Mesodermal cell (in vitro differentiated cells): ENCODE data around the gene MC1R.
A peak's percentile ranks its signal among the peaks of the same experiment; 100 is the strongest.

ENCODE experiments used
- H3K27ac ChIP-seq: 2 replicates; pipeline ENCODE4 v1.7.0; 2013; ENCODE audit warnings: mild to moderate bottlenecking, low read depth, low read length, moderate library complexity; ENCODE audit not compliant: severe bottlenecking
- H3K36me3 ChIP-seq: 2 replicates; pipeline ENCODE4 v1.7.1; 2013; ENCODE audit warnings: mild to moderate bottlenecking, low read length, moderate library complexity; ENCODE audit not compliant: control insufficient read depth, insufficient read depth
- H3K4me1 ChIP-seq: one replicate; pipeline ENCODE4 v1.7.1; 2013; ENCODE audit warnings: mild to moderate bottlenecking, low read length; ENCODE audit not compliant: insufficient read depth, control insufficient read depth, poor library complexity, severe bottlenecking
- H3K4me3 ChIP-seq: 2 replicates; pipeline ENCODE4 v1.7.0; 2013; ENCODE audit warnings: low read length, control low read depth, mild to moderate bottlenecking; ENCODE audit not compliant: insufficient read depth, poor library complexity, severe bottlenecking; ENCODE audit errors: extremely low read depth
- H3K9me3 ChIP-seq: 2 replicates; pipeline ENCODE4 v1.7.1; 2013; ENCODE audit warnings: mild to moderate bottlenecking, low read length, moderate library complexity; ENCODE audit not compliant: control insufficient read depth
- WGBS, 2 experiments: methylation state at CpG; one replicate each; pipeline ENCODE4 v1.1.5; 2013; ENCODE audit warnings: missing lambda C conversion rate in 2 of 2; ENCODE audit not compliant: insufficient coverage in 2 of 2; 5-methylcytosine and 5-hydroxymethylcytosine counted together

The MC1R gene

DNA sequence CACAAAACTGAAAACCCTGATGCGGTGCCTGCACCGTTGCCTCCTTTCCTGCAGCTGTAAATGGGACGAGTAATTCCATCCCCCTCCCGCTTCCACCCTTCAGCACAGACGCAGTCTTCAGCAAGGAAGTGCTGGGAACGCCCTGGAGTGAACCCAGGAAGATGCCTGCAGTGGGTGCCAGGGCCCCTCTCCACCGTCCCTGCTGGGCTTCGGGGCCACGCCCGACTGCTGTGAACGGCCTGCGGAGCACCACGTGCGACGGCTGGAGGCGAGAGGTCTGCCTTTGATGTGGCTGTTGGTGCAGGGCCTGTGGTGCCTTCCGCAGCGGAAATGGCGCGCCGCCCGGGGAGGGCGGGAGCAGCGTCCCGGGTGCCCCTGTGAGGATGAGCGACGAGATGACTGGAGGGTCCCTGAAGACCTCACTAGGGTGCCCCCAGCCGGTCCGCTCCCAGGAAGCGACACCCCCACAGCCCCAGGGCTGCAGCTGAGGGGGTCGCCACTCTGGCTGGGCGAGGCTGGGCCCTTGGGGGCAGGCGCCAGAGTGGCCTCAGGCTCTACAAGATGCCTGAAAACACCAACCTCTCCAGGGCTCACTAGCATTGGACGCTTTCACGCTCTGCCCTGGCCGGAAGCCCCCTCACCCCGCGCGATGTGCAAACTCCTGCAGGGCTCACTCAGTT is 749 bp upstream of the MC1R start:
- Histone ChIP-seq H3K36me3 (peaks cover 4% of the 10 kb centered on the region), H3K4me3 (peak overlapping the region; percentile 31), H3K4me1 (peaks cover 27% of the 10 kb centered on the region), H3K27ac (peak overlapping the region; percentile 72), H3K9me3 (no peaks in the 10 kb centered on the region)
- WGBS, 2 experiments: 4 to 5% methylated on average over 25 to 27 of the region's 39 CpGs

DNA sequence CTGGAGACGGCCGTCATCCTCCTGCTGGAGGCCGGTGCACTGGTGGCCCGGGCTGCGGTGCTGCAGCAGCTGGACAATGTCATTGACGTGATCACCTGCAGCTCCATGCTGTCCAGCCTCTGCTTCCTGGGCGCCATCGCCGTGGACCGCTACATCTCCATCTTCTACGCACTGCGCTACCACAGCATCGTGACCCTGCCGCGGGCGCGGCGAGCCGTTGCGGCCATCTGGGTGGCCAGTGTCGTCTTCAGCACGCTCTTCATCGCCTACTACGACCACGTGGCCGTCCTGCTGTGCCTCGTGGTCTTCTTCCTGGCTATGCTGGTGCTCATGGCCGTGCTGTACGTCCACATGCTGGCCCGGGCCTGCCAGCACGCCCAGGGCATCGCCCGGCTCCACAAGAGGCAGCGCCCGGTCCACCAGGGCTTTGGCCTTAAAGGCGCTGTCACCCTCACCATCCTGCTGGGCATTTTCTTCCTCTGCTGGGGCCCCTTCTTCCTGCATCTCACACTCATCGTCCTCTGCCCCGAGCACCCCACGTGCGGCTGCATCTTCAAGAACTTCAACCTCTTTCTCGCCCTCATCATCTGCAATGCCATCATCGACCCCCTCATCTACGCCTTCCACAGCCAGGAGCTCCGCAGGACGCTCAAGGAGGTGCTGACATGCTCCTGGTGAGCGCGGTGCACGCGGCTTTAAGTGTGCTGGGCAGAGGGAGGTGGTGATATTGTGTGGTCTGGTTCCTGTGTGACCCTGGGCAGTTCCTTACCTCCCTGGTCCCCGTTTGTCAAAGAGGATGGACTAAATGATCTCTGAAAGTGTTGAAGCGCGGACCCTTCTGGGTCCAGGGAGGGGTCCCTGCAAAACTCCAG is 1.1 kb downstream of the MC1R start:
- Histone ChIP-seq H3K36me3 (no peaks in the 10 kb centered on the region), H3K9me3 (no peaks in the 10 kb centered on the region), H3K4me1 (peaks cover 27% of the 10 kb centered on the region), H3K27ac (no peak overlapping the region), H3K4me3 (no peak overlapping the region)
- 96% methylated on average over 46 to 49 of the region's 52 CpGs for WGBS, 2 experiments

DNA sequence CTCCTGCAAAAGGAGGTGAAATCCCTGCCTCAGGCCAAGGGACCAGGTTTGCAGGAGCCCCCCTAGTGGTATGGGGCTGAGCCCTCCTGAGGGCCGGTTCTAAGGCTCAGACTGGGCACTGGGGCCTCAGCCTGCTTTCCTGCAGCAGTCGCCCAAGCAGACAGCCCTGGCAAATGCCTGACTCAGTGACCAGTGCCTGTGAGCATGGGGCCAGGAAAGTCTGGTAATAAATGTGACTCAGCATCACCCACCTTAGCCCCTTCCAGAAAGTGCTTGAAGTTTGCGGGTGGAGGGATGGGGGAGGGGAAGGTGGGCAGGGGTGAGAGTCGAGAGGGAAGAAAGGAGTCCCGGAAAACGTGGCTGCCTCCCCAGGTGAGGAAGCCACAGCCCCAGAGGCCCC is 2.1 kb downstream of the MC1R start:
- Histone ChIP-seq H3K9me3 (no peaks in the 10 kb centered on the region), H3K4me3 (no peak overlapping the region), H3K27ac (peak overlapping the region; percentile 99), H3K36me3 (no peaks in the 10 kb centered on the region), H3K4me1 (peaks cover 27% of the 10 kb centered on the region)
- WGBS, 2 experiments: 43 to 61% methylated on average over 3 of the region's 6 CpGs

DNA sequence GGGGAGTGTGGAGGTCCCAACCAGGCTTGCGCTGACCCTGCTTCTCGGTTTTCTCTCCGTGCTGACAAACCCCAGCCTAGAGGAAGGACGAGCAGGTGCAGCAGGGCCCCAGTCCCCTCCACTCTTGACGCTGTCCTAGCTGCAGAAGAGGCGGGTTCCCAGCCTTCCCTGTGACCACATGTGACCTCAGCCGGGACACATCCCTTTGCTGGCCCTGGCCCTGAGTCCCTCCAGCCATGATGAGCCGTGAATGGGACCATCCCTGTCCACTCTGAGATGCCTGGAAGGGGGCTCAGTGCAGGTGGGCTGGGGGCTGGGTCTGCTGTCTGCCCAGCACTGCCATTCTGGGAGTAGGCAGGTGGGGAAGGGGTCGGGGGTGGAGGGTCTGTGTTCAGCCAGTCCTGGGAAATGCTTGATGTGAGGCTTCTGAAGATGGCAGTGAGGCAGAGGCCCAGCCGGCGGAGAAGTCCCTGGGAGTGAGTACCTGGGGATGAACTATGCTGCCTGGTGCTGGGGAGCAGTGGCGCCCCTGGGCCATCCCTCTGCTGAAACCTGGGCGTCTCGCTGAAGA is 2.6 kb downstream of the MC1R start:
- Histone ChIP-seq H3K4me3 (peak overlapping the region; percentile 81), H3K9me3 (no peaks in the 10 kb centered on the region), H3K36me3 (no peaks in the 10 kb centered on the region), H3K4me1 (peaks cover 27% of the 10 kb centered on the region), H3K27ac (peak overlapping the region; percentile 99)
- 52 to 57% methylated on average over 12 to 13 of the region's 14 CpGs for WGBS, 2 experiments

DNA sequence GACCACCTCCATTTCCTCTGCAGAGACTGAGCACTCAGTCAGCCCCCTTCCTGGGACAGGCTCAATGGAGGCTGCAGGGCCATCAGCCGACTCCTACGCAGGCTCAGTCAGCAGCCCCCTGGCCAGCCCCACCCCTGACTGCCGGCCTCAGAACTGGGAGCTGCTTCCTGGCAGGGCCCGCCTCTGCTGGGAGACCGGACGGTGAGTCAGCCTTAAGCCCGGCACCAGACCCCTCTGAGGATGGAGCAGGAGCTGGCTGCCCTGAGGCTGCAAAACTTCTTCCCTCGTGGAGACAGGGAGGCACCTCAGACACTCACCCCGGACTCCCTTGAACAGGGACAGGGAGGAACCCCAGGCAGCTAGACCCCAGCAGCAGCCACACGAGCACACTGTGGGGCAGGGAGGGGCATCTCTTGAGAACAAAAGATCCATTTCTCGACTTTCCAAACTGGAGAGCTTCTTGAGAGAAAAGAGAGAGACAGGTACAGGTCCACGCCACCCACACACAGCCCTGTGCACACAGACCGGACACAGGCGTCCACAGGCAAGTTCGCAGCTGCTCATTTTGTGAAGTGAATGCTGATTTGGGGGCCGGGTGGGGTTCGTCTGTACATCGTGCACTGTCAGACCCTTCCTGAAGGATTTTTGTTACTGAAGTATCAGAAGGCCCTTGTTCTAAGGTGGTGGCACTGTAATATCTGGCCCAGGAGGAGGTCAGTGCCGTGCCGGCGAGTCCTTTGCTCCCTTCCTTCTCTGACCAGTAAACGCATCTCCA is 3.2 kb downstream of the MC1R start:
- H3K27ac ChIP-seq: peak overlapping the region; percentile 99
- WGBS, 2 experiments: 3 to 6% methylated on average over 15 to 18 of the region's 22 CpGs
- no peaks in the 10 kb centered on the region for H3K9me3 ChIP-seq
- H3K36me3 ChIP-seq: peaks cover 3% of the 10 kb centered on the region
- peaks cover 27% of the 10 kb centered on the region for H3K4me1 ChIP-seq
- H3K4me3 ChIP-seq: peak overlapping the region; percentile 81

DNA sequence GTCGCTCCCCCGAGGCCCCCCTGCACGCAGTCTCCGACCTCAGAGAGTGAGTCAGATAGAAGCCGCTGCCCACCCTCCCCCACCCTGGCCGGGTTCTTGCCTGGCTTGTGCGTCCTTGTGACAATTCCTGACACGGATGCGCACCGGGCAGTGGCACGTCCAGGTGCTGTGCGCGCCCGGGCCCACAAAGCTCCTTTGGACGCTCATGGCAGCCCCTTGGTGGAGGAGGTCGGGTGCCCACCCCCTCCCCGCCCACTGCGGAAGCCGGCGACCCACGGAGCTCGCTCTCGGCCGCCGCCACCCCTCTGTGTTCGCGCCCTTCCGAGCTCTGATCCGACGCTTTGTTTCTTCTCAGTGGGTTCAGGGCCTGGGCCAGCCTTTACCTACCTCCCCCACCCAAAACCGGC is 3.8 kb downstream of the MC1R start:
- peaks cover 8% of the 10 kb centered on the region for H3K36me3 ChIP-seq
- peak overlapping the region; percentile 81 for H3K4me3 ChIP-seq
- H3K27ac ChIP-seq: peak overlapping the region; percentile 99
- 0% methylated on average over 23 of the region's 31 CpGs for WGBS, 2 experiments
- peaks cover 27% of the 10 kb centered on the region for H3K4me1 ChIP-seq
- H3K9me3 ChIP-seq: no peaks in the 10 kb centered on the region

DNA sequence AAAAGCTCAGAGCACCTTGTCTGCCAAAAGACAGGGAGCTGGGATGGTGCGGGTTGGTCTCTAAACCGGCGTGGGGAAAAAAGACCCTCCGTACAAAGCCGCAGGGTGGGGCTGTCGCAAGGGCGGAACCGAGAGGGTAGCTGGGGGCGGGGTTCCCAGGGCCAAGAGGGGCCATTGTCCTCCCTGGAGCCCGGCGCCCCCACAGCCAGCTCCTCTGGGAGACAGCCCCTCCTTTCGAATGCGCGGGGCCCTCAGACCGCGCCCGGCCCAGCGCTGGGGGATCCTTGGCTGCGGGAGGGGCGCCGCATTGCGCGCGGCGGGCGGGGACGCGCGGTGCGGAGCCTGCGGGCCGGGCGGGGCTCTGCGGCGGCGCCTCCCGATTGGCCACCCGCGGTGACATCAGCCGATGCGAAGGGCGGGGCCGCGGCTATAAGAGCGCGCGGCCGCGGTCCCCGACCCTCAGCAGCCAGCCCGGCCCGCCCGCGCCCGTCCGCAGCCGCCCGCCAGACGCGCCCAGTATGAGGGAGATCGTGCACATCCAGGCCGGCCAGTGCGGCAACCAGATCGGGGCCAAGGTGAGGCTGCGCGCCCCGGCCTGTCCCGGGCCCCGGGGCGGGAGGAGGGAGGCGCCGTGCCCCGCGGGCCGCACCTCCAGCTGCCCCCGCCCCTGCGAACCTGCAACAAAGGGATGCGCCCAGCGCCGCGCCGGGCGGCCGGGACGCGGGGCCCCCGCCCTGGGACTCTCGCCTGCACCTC is 4.4 kb downstream of the MC1R start, which contains the start of gene TUBB3:
TUBB3 (plus strand) TSS at position 459 of the 756 bp plus-strand sequence; CDS start at position 519, 60 bp downstream.
- H3K4me3 ChIP-seq: peak within 1 kb of the TSS; percentile 81
- WGBS, 2 experiments: 0% methylated on average over 62 to 69 of the region's 88 CpGs
- H3K9me3 ChIP-seq: no peaks in the 10 kb centered on the region
- peak within 1 kb of the TSS; percentile 99 for H3K27ac ChIP-seq
- H3K36me3 ChIP-seq: peaks cover 14% of the 10 kb centered on the region
- peaks cover 25% of the 10 kb centered on the region for H3K4me1 ChIP-seq

DNA sequence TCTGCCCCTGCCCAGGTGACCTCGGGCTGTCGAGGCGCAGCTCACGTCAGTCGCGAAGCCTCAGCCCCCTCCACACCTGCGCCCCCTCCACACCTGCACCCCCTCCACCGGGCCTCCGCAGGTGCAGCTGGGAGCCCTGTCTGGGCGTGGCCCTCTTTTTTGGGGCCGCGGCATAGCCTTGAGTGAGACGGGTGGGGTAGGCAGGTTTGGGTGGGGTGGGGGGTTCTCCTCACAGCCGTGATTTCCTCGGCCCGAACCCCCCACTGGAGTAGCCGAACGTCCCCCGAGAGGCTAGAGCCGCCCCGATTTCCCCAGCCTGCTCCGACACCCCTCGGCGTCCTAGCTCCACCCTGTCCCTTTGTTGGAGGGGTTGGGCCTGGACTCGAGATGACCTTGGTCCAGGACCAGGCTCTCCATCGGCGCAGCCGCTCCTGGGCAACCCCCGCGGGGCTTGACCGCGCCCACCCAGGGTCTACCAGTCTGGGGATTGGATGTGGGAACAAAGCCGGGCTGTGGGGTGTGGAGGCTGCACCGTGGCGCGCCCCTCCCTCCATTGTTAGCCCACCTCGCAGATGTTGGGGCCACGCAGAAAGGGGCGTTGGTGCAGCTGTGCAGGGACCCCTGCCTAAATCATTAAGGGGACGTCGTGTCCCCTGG is 5.1 kb downstream of the MC1R start:
- Histone ChIP-seq H3K9me3 (no peaks in the 10 kb centered on the region), H3K36me3 (peaks cover 21% of the 10 kb centered on the region), H3K4me3 (peak overlapping the region; percentile 81), H3K4me1 (peaks cover 21% of the 10 kb centered on the region), H3K27ac (peak overlapping the region; percentile 23)
- 0 to 2% methylated on average over 13 to 17 of the region's 41 CpGs for WGBS, 2 experiments

DNA sequence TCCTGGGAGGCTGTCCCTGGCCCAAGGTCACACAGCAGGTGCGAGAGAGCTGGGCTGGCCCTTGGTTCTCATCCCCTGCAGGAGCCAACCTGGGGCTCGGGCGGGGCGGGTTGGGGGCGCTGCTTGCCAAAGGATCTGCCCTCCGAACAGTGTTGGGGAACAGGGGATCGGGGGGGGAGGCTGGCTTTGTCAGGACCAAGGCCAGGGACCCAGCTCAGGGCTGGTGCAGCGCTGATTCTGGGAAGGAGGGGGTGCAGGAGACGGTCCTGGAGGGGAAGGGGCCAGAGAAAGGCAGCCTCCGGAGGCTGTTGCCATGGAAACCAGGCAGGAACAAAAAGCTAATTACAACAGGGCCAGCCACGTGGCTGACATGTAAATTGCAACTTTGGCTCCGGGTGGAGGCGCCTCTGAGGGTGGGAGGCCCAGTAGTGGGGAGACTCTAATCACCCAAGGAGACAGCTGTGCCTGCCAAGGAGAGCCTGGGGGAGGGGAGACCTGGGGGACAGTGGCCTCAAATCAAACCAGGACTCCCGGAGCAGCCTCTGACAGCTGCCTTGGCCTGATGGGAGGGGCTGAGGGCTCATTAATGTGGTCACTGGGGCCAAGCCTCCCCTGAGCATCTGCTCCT is 5.7 kb downstream of the MC1R start:
- Histone ChIP-seq H3K36me3 (peaks cover 28% of the 10 kb centered on the region), H3K9me3 (no peaks in the 10 kb centered on the region), H3K4me1 (peaks cover 21% of the 10 kb centered on the region), H3K27ac (peak overlapping the region; percentile 23), H3K4me3 (peak overlapping the region; percentile 81)
- 3 to 4% methylated on average over 9 to 11 of the region's 14 CpGs for WGBS, 2 experiments
